H1 (cell line): ENCODE measurements around the gene TEAD1.
A peak's percentile ranks its signal among the peaks of the same experiment; 100 is the strongest.

ENCODE experiments used
- JUN ChIP-seq: IDR thresholded peaks from 2 replicates; pipeline ENCODE4 v1.6.1; 2011; ENCODE audit warnings: low read depth, mild to moderate bottlenecking, improper control_type of control experiment, low read length
- RAD21 ChIP-seq, 2 experiments: IDR thresholded peaks in 1 of 2; conservative IDR thresholded peaks in 1 of 2; 2 replicates each; pipeline ENCODE4 v1.6.1; 2011; ENCODE audit warnings: low read depth in 2 of 2, low read length in 2 of 2, improper control_type of control experiment in 1 of 2, inconsistent platforms in 1 of 2, mild to moderate bottlenecking in 1 of 2, moderate library complexity in 1 of 2
- ZNF274 ChIP-seq: IDR thresholded peaks from 2 replicates; pipeline ENCODE4 v1.7.0; 2012; ENCODE audit warnings: low read length, borderline replicate concordance; ENCODE audit errors: extremely low read depth

- TF ChIP-seq JUN (no peak), RAD21 (IDR thresholded peaks at IDR 0.05 in 1 of 2, conservative IDR thresholded peaks at IDR 0.05 in 1 of 2; ENCODE audit: low read depth in 2 of 2, low read length in 2 of 2) (peak; percentile 87 to 92), ZNF274 (no peak)
Observed at GRCh38 chr11:12888525-12889158, 214.4 kb downstream of the TEAD1 start.
